ENCODE measurements around the gene FYB1.
"Not testable (repeated sequence)": the region's sequence is repeated elsewhere in the genome, so short reads cannot be mapped to it uniquely, and the experiment has no call there.

Gene FYB1

DNA sequence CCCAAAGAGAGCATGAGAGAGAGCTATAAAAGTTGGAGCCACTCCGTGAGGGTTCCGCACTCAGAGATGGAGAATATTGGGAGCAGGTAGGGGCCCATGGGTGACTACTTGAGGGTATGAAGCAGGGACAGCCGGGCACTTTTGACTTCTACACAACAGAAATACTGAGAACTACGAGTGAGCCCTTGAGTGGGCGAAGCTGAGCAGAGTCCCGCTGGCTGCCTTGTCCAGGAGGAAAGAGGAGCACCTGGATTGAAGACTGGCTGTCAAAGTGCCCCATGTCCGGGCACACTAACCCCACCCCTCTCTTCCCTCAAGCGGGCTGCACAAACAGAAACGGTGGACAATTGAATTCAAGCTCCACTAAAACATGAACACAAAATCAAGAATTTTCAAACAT is 33.6 kb downstream of the FYB1 start:
- TF ChIP-seq, protein P1, sequence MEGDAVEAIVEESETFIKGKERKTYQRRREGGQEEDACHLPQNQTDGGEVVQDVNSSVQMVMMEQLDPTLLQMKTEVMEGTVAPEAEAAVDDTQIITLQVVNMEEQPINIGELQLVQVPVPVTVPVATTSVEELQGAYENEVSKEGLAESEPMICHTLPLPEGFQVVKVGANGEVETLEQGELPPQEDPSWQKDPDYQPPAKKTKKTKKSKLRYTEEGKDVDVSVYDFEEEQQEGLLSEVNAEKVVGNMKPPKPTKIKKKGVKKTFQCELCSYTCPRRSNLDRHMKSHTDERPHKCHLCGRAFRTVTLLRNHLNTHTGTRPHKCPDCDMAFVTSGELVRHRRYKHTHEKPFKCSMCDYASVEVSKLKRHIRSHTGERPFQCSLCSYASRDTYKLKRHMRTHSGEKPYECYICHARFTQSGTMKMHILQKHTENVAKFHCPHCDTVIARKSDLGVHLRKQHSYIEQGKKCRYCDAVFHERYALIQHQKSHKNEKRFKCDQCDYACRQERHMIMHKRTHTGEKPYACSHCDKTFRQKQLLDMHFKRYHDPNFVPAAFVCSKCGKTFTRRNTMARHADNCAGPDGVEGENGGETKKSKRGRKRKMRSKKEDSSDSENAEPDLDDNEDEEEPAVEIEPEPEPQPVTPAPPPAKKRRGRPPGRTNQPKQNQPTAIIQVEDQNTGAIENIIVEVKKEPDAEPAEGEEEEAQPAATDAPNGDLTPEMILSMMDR (IDR thresholded peaks at IDR 0.05; ENCODE audit: insufficient read depth, low read length): no peak
- TF ChIP-seq, protein P2, sequence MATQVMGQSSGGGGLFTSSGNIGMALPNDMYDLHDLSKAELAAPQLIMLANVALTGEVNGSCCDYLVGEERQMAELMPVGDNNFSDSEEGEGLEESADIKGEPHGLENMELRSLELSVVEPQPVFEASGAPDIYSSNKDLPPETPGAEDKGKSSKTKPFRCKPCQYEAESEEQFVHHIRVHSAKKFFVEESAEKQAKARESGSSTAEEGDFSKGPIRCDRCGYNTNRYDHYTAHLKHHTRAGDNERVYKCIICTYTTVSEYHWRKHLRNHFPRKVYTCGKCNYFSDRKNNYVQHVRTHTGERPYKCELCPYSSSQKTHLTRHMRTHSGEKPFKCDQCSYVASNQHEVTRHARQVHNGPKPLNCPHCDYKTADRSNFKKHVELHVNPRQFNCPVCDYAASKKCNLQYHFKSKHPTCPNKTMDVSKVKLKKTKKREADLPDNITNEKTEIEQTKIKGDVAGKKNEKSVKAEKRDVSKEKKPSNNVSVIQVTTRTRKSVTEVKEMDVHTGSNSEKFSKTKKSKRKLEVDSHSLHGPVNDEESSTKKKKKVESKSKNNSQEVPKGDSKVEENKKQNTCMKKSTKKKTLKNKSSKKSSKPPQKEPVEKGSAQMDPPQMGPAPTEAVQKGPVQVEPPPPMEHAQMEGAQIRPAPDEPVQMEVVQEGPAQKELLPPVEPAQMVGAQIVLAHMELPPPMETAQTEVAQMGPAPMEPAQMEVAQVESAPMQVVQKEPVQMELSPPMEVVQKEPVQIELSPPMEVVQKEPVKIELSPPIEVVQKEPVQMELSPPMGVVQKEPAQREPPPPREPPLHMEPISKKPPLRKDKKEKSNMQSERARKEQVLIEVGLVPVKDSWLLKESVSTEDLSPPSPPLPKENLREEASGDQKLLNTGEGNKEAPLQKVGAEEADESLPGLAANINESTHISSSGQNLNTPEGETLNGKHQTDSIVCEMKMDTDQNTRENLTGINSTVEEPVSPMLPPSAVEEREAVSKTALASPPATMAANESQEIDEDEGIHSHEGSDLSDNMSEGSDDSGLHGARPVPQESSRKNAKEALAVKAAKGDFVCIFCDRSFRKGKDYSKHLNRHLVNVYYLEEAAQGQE (IDR thresholded peaks at IDR 0.05; ENCODE audit: insufficient replicate concordance, low read depth): no peak
- TF ChIP-seq SPI1 (IDR thresholded peaks at IDR 0.05; ENCODE audit: borderline replicate concordance, low read depth): no peak
- TF ChIP-seq GABPA (IDR thresholded peaks at IDR 0.05; ENCODE audit: low read depth): no peak
- no peak for TF ChIP-seq POLR2AphosphoS5 (IDR thresholded peaks at IDR 0.05; ENCODE audit: low read depth)
- no peak for DNase-seq (ENCODE audit: low read depth in 1 of 2, low spot score in 1 of 2)
- Histone ChIP-seq H3K27me3 (ENCODE audit: insufficient read depth, poor library complexity, severe bottlenecking) (no peaks in the 10 kb centered on the region), H3K27ac (replicated peaks) (no peak overlapping the region), H3K4me3 (replicated peaks; ENCODE audit: insufficient read depth, low read length) (no peak overlapping the region)

DNA sequence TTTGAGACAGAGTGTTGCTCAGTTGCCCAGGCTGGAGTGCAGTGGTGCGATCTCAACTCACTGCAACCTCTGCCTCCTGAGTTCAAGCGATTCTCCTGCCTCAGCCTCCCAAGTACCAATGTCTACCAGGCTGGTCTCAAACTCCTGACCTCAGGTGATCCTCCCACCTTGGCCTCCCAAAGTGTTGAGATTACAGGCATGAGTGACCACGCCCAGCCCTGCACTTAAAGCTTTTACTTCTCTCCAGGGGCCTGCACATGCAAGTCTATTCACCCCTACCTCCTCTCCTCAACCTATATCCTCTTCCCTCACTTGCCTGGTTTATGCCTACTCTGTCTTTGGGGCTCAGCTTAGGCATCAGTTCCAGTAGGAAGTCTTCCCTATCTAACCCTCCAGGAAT is 39.8 kb downstream of the FYB1 start:
- not testable (repeated sequence) for H3K4me3 ChIP-seq (replicated peaks; ENCODE audit: insufficient read depth, low read length); DNase-seq (ENCODE audit: low read depth in 1 of 2, low spot score in 1 of 2); H3K27me3 ChIP-seq (ENCODE audit: insufficient read depth, poor library complexity, severe bottlenecking); H3K27ac ChIP-seq (replicated peaks)

DNA sequence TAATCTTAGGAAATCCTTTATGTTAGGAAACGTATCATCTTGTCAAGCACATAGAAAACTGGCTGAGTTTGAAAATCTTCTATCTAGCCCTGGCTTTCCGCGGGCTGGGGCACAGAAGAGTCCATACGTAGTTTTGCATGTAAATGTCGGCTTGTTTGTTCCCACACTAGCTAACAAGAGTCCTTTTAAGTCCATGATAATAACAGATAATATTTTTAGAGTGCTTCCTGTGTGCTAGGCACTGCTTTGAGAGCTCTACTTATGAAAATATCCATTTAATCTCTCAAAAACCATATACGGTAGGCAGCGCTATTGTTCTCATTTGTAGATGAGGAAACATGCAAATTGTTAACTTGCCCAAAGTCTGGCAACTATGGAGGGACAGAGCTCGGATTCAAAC is 40.5 kb downstream of the FYB1 start:
- peak overlapping the region; percentile 74 for H3K27ac ChIP-seq (replicated peaks)
- no peak for DNase-seq (ENCODE audit: low read depth in 1 of 2, low spot score in 1 of 2)
- TF ChIP-seq, protein P2 (IDR thresholded peaks at IDR 0.05; ENCODE audit: insufficient replicate concordance, low read depth): no peak
- TF ChIP-seq POLR2AphosphoS5 (IDR thresholded peaks at IDR 0.05; ENCODE audit: low read depth) (no peak), SPI1 (IDR thresholded peaks at IDR 0.05; ENCODE audit: borderline replicate concordance, low read depth) (no peak), GABPA (IDR thresholded peaks at IDR 0.05; ENCODE audit: low read depth) (no peak)
- TF ChIP-seq, protein P1 (IDR thresholded peaks at IDR 0.05; ENCODE audit: insufficient read depth, low read length): no peak
- no peak overlapping the region for H3K4me3 ChIP-seq (replicated peaks; ENCODE audit: insufficient read depth, low read length)
- H3K27me3 ChIP-seq (ENCODE audit: insufficient read depth, poor library complexity, severe bottlenecking): no peaks in the 10 kb centered on the region

DNA sequence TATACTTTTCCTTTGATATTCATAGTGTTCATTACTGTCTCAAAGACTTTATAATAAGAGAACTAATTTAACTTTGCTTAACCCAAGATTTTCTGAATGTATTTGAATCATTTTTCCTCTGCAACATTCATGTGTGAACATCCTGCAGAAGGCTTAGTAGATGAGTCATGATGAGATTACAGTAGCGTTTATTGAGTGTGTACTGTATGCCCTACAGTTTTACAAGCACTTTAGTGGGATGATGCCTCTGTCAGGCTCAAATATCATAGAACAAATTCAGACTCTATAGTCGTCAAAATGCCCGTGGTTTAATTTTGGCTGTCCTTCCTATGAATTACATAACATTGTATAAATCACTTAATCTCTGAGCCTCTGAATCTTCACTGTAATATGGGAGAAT is 41.2 kb downstream of the FYB1 start:
- no peak overlapping the region for H3K4me3 ChIP-seq (replicated peaks; ENCODE audit: insufficient read depth, low read length)
- peak in 1 of 2 experiments; percentile 39 for DNase-seq (ENCODE audit: low read depth in 1 of 2, low spot score in 1 of 2)
- H3K27me3 ChIP-seq (ENCODE audit: insufficient read depth, poor library complexity, severe bottlenecking): no peaks in the 10 kb centered on the region
- TF ChIP-seq POLR2AphosphoS5 (IDR thresholded peaks at IDR 0.05; ENCODE audit: low read depth): no peak
- TF ChIP-seq, protein P2 (IDR thresholded peaks at IDR 0.05; ENCODE audit: insufficient replicate concordance, low read depth): no peak
- TF ChIP-seq SPI1 (IDR thresholded peaks at IDR 0.05; ENCODE audit: borderline replicate concordance, low read depth): no peak
- H3K27ac ChIP-seq (replicated peaks): peak overlapping the region; percentile 74

Measured in HL-60 (cell line).